HG02623 (cell line): ENCODE data around the gene ORC6.

Source experiments
- ATAC-seq: cut with Tn5 transposase; IDR thresholded peaks from one replicate; pipeline ENCODE4 v1.9.1; 2021; ENCODE audit warnings: moderate library complexity; ENCODE audit not compliant: unreplicated experiment

The ORC6 gene

GRCh38 chr16:46730801-46731690, 41.6 kb downstream of the ORC6 start:
- ATAC-seq = no peak

DNA sequence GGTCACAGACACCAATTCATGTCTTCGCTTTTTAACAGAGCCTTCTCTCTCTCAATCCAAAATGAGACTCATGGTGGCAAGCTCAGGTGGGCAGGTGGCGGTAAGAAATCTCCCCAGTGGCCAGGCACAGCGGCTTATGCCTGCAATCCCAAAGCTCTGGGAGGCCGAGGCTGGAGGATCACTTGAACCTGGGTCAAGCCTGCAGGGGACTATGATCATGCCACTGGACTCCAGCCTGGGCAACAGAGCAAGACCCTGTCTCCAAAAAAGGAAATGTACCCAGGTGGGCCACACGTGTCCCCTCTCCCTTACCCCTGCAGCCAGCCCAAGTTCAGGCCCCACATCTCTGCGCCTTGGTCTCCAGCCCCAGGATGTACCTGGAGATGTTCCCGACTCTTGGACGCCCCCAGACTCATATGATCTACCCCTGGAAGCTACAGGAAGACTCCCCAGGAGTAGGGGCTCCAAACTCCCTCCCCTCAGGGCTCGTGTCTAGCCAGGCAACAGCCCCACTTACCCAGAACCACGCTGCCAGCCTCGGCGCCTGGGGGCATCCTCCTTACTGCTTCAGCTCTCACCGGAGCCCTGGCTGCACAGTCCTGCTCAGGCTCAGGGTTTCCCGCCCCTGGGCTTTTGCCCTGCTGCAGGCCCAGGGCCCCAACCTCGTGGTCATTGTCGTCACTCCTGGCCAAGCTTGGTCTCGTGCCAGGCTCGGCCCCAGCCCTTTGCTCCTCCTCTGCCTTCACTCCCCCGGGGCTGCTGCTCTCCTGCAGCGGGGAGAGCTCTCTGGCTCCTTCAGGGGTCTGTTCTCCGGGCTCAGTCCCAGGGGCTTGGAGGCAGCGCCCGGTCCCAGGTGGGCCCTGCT, 42.5 kb downstream of the ORC6 start:
- no peak for ATAC-seq

DNA sequence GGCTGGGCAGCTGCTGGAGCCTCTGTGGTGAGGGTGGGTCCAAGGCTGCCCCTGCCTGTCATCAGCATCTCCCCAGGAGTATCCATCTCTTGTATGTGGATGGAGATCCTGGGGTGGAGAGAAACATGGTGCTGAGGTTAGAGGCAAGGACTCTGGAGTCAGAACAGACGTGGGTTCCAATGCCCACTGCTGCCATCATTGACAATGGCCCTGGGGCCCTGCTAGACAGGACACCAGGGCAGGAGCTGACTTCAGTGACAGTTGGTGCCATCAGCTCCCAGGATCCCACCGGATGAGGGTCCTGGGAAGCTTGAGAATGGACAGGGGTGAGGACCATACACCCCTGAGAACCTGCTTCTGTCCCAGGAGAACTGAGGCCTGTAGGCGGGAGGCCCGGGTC, 43.1 kb downstream of the ORC6 start:
- no peak for ATAC-seq

DNA sequence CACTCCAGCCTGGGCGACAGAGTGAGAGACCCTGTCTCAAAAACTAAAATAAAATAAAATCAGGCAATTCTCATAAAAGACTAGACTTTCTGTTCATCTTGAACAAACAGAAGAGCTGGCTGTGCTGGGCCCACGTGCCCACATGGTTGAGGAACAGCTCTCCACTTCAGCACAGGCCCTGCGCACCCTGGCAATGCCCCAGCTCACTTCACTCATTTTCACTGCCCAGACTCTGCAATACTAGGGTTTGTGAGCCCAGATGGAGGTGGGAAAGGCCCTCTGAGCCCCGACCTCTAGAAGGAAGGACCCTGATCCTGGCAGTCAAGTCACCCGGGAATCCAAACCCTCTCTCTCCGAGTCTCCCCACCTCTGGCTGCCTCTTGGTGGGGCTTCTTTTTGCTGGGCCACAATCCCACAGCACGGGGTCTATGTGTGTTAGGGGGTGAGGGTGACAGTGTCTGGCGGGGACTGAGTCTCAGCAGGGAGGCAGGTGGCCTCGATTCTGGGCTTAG, 43.9 kb downstream of the ORC6 start:
- ATAC-seq = no peak

DNA sequence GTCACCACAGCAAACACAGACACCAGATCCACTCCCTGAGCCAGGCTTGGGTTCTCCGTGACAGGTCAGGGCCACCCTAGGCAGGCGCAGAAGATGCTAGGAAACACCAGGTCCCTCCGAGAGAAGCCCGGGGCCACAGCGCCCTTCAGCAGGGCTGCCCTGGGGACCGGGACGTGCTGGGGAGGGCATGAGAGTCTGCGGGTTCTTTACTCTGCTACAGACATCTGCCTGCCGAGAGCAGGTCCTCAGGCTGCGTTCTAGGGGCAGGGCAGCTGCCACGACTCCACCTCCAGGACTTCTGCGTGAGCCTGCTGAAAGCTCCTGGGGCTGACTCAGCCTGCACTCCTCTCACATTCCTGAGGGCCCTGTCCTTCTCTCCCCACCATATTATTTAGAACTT, 47.2 kb downstream of the ORC6 start:
- ATAC-seq = no peak

DNA sequence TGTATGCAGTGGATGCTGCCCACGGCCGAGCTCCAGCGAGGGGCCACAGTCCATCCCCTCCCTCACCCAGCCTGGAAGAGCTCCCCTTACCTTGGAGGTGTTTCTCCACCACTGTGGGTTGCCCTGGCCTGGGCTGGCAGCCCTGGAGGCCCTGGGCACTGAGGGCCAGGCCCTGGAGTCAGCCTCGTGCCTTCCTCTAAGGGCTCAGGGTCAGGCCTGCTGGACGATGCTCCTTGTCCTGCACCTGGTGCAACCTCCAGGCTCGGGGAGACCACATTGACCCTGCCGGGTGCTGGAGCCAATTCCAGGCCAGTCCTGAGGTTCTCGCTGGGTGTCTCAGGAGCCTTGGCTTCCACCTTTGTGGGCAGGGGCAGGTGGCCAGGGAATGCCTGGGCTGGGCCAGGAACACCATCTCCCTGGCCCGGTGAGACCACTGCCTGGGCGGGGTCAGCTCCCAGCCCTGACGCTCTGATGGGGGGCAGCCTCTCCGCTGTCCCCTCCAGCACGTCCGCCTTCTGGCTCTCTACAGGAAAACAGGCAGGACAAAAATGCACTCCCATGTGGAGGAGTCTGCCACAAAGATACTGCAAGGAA, 48.3 kb downstream of the ORC6 start:
- ATAC-seq = no peak

DNA sequence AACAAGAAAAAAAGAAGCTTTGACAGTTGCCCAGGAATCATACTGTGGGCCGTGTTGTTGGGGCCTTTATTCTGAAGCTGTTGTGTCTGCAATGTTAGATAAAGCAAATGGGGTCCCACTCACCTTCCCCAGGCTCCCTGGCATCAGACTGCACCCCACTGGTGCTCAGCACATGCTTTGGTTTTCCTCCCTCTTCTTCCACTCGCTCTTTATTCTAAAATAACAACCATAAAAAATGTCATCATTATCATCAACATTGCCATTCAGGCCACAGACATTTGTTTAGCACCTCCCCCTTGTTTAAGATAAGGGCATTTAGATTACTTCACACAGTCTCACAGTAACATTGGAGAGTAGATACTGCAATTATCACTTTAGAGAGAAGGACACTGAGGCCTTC, 50.5 kb downstream of the ORC6 start:
- no peak for ATAC-seq

GRCh38 chr16:46743232-46743719, 53.8 kb downstream of the ORC6 start:
- ATAC-seq = no peak

GRCh38 chr16:46745617-46746016, 56.2 kb downstream of the ORC6 start:
- no peak for ATAC-seq

GRCh38 chr16:46746821-46747776, 57.6 kb downstream of the ORC6 start:
- ATAC-seq = no peak
